GM10266 (cell line): ENCODE results near the gene METTL21C.

Experiments
- DNase-seq: peaks from one replicate; pipeline ENCODE4 v3.0.0; 2012; ENCODE audit errors: extremely low spot score
- CTCF ChIP-seq: IDR thresholded peaks from 2 replicates; pipeline ENCODE4 v1.5.1; 2012; ENCODE audit warnings: mild to moderate bottlenecking, low read depth; ENCODE audit not compliant: control insufficient read depth, insufficient read depth; ENCODE audit errors: missing control alignments

The METTL21C gene

GRCh38 chr13:102698649-102698980 lies 3.8 kb upstream of the METTL21C start:
- DNase-seq: no peak
- TF ChIP-seq CTCF: no peak

- TF ChIP-seq CTCF: no peak
- no peak for DNase-seq
Observed at GRCh38 chr13:102697929-102698648, 3.2 kb upstream of the METTL21C start.

GRCh38 chr13:102697264-102697663 lies 2.4 kb upstream of the METTL21C start:
- no peak for TF ChIP-seq CTCF
- DNase-seq: no peak

- no peak for TF ChIP-seq CTCF
- DNase-seq: no peak
Observed at GRCh38 chr13:102696465-102696864, 1.6 kb upstream of the METTL21C start.

- no peak for TF ChIP-seq CTCF
Observed at GRCh38 chr13:102693776-102694175, 1.1 kb downstream of the METTL21C start.

GRCh38 chr13:102693250-102693649 lies 1.6 kb downstream of the METTL21C start:
- no peak for DNase-seq
- TF ChIP-seq CTCF: no peak

More at GRCh38 chr13:102693776-102694175, 1.1 kb downstream of the METTL21C start:
- no peak for DNase-seq

- TF ChIP-seq CTCF: no peak
- no peak for DNase-seq
Observed at GRCh38 chr13:102692491-102692826, 2.4 kb downstream of the METTL21C start.
